ENCODE measurements around the gene NCOR2. TPM values are rescaled to one million over a fixed set of nuclear protein-coding genes. Genes with fewer than 3 reads are reported as not detected.

Gene NCOR2
- total RNA-seq, 1 experiment from 2014 or later: 52.2 TPM

DNA sequence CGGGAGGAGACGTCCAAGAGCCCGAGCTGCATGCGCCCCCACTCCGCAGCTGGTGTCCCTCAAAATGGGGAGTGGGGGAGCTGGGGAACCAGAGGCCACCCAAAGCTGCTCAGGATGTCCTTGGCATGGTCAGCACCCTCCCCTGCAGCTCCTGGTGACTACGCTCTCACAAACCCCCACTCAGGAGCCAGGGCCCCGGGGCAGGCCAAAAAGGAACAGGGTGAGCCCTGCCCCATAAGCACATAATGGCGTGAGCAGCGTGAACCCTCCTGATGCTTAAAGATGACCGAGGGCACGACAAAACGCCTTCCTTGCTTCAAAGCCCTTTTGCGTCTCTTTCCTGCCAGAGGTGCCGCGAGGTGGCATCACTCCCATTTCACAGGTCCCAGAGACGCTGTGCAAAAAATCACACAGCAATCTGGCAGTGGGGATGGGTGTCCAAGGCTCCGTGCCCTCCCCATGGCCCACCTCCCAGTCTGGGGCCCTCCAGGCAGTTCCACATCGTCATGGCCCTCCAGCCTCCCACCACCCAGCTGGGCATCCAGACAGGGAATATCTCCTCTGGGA is 13.5 kb downstream of the NCOR2 start:
- Histone ChIP-seq H3K4me3 (no peak overlapping the region), H3K4me1 (peaks cover 39% of the 10 kb centered on the region), H3K27me3 (no peaks in the 10 kb centered on the region), H3K27ac (no peak overlapping the region), H3K36me3 (peaks cover 4% of the 10 kb centered on the region; the same call in 1 of the 2 replicates), H3K9me3 (replicated peaks) (no peaks in the 10 kb centered on the region)
- DNase-seq: no peak

- Histone ChIP-seq H3K27me3 (no peaks in the 10 kb centered on the region), H3K4me3 (no peak overlapping the region), H3K4me1 (peaks cover 43% of the 10 kb centered on the region), H3K9me3 (replicated peaks) (no peaks in the 10 kb centered on the region), H3K27ac (peak overlapping the region; percentile 38), H3K36me3 (peaks cover 4% of the 10 kb centered on the region; the same call in 1 of the 2 replicates)
- DNase-seq: peak; percentile 76 to 85
These were observed 15.9 kb downstream of the NCOR2 start for GRCh38 chr12:124551268-124552144.

- Histone ChIP-seq H3K9me3 (replicated peaks) (no peaks in the 10 kb centered on the region), H3K4me3 (no peak overlapping the region), H3K27ac (peak overlapping the region; percentile 43; the same call in 1 of the 2 replicates), H3K36me3 (peaks cover 4% of the 10 kb centered on the region; the same call in 1 of the 2 replicates), H3K27me3 (no peaks in the 10 kb centered on the region), H3K4me1 (peaks cover 44% of the 10 kb centered on the region)
- DNase-seq: peak in 1 of 2 experiments; percentile 49
These were observed 17.0 kb downstream of the NCOR2 start for GRCh38 chr12:124550123-124551089.

- Histone ChIP-seq H3K4me3 (no peak overlapping the region), H3K36me3 (peaks cover 4% of the 10 kb centered on the region; the same call in 1 of the 2 replicates), H3K27me3 (no peaks in the 10 kb centered on the region), H3K4me1 (peaks cover 51% of the 10 kb centered on the region), H3K9me3 (replicated peaks) (no peaks in the 10 kb centered on the region), H3K27ac (peak overlapping the region; percentile 43)
- no peak for DNase-seq
These were observed 17.8 kb downstream of the NCOR2 start for GRCh38 chr12:124549629-124550028.

DNA sequence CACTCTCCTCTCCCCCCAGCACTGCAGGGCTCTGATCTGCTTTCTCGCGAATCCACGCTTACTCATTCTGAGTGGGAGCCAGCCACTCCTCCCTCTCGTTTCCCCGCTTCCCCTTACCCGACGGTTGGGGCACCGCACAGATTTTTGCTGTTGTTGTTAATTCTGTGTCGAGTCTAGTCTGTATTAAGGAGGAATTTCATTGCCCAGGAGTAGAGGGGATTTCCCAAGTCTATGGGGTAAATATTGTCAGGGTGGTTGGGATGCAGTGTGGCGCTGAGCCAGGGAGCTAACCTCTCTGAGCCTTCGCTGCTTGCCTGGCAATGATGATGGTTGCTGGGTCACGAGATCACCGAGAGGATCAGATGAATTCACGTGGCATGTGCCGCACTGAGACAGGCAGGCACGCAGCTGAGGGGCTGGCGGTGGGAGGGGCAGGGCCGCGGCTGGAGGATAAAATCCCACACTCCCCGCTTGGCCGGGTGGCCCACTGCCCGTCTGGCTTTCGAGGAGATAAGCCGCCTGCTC is 18.5 kb downstream of the NCOR2 start:
- H3K36me3 ChIP-seq: peaks cover 4% of the 10 kb centered on the region; the same call in 1 of the 2 replicates
- H3K4me3 ChIP-seq: no peak overlapping the region
- peak; percentile 68 to 70 for DNase-seq
- peak overlapping the region; percentile 43 for H3K27ac ChIP-seq
- peaks cover 58% of the 10 kb centered on the region for H3K4me1 ChIP-seq
- H3K27me3 ChIP-seq: no peaks in the 10 kb centered on the region
- no peaks in the 10 kb centered on the region for H3K9me3 ChIP-seq (replicated peaks)

DNA sequence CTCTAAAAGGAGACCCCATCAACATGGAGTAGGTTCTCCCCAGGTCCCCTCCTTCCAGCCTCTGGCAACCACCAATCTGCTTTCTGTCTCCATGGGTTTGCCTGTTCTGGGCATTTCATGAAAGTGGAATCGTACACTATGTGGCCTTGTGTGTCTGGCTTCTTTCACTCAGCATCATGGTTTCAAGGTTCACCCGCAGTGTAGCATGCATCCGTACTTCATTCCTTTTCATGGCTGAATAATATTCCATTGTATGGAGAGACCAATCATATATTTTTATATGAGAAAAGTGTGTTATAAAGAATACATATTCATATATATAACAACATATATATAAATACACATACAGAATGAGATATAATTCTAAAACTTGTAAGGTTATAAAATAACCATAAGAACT is 19.8 kb downstream of the NCOR2 start:
- no peak for DNase-seq
- Histone ChIP-seq H3K27ac (no peak overlapping the region), H3K4me3 (no peak overlapping the region), H3K36me3 (peaks cover 4% of the 10 kb centered on the region; the same call in 1 of the 2 replicates), H3K4me1 (peaks cover 58% of the 10 kb centered on the region), H3K27me3 (no peaks in the 10 kb centered on the region), H3K9me3 (replicated peaks) (no peaks in the 10 kb centered on the region)

DNA sequence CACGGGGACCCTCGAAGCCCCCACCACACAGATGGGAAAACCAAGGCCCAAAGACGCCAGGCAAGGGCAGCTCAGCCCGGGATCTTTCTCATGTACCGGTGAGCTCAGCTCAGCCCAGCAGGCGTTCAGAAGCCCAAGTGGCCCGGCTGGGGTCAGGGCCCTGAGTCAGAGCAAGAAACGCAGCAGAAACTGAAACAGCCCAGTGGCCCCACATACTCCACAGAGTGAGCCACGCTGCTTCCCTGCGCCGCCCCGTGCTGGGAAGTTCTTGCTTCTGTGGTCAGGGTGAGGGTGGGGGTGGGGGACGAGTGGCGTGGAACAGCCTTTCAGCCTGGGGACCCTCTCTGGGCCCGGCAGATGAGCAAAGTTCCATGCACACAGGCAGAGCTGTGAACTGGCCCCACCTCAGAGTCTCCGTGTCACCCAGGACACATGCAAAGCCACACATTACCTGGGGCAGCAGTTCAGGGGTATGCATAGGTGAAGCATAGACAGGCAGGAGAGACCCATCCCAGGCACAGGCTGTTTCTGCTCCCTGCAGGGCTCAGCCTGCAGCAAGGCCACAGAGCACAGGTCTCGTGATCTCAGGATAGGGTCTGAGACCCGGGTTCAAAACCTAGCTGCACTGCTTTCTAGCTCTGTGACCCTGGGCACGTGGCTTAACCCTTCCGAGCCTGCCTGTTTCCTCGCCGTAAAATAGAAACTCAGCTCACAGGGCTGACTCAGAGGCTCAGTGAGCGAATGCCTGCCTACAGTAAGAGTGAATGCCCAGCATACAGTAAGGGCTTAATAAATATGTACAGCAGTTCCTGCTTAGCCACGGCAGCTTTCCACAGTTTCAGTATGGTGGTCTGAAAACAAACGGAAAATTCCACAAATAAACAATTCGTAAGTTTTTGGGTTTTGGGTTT is 21.6 kb downstream of the NCOR2 start:
- Histone ChIP-seq H3K27ac (no peak overlapping the region), H3K4me1 (peaks cover 44% of the 10 kb centered on the region)

GRCh38 chr12:124544983-124545382 is 22.4 kb downstream of the NCOR2 start:
- Histone ChIP-seq H3K27ac (no peak overlapping the region), H3K4me1 (peaks cover 37% of the 10 kb centered on the region)
- no peak for DNase-seq

More for the DNA sequence above, 21.6 kb downstream of the NCOR2 start:
- Histone ChIP-seq H3K9me3 (replicated peaks) (no peaks in the 10 kb centered on the region), H3K36me3 (peaks cover 4% of the 10 kb centered on the region; the same call in 1 of the 2 replicates), H3K4me3 (no peak overlapping the region), H3K27me3 (no peaks in the 10 kb centered on the region)
- no peak for DNase-seq

DNA sequence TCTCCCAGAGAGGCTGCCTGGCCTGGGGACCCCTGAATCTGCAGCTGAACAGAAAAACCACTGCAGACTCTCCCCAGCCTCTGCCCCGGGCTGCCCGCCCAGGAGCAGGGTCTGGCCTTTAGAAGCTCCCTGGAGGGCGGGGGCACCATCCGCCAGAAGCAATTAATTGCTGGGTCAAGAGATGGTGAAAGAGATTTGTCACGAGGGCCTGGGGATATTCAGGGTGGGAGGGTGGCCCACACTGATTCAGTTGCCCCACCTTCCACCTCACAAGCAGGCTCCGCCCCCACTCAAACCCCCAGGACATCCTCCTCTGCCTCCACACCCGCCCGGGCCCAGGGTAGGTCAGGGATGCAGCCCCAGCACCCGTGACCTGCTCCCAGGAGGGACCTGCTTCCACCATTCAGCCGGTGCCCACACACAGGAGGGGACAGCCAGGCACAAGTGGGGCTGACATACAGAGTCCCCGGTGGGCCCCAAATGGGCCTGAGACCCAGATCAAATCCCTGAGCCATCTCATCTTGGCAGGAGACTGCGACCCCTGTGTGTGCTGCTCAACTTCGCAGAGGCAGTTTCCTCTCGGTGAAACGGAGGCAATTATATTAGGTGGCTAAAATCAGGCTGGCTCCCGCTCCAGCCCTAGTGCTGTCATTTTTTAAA is 23.0 kb downstream of the NCOR2 start:
- H3K36me3 ChIP-seq: no peaks in the 10 kb centered on the region
- no peaks in the 10 kb centered on the region for H3K27me3 ChIP-seq
- H3K27ac ChIP-seq: peak overlapping the region; percentile 88
- peak in 1 of 2 experiments; percentile 53 for DNase-seq
- peaks cover 35% of the 10 kb centered on the region for H3K4me1 ChIP-seq
- H3K4me3 ChIP-seq: no peak overlapping the region
- H3K9me3 ChIP-seq (replicated peaks): no peaks in the 10 kb centered on the region

More at GRCh38 chr12:124544983-124545382, 22.4 kb downstream of the NCOR2 start:
- Histone ChIP-seq H3K4me3 (no peak overlapping the region), H3K36me3 (peaks cover 4% of the 10 kb centered on the region; the same call in 1 of the 2 replicates), H3K27me3 (no peaks in the 10 kb centered on the region), H3K9me3 (replicated peaks) (no peaks in the 10 kb centered on the region)

- Histone ChIP-seq H3K27ac (peak overlapping the region; percentile 88), H3K4me1 (peaks cover 28% of the 10 kb centered on the region)
These were observed 23.7 kb downstream of the NCOR2 start for GRCh38 chr12:124543590-124544310.

DNA sequence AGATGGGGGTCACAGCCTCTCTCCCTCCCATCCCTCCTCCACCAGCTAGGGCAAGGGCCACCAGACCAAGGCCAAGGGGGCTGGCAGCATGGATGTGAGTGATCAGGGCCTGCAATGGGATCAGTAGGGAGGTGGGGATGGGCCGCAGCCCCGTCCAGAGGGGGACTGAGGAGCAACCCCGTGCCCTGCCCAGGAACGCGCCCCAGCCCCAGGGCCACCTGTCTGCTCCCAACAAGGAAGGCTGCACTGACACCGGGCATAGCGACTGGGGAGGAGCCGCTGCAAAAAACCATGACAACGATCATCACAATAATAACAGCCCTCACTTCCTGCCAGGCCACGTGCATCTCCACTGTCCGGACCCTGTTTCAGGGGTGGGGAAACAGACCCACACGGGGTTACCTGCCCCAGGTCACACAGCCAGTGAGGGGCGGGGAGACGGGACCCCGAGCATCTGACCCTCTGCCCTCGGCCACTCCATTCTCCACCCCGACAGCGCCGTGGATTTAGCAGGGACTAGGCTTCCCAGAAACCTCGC is 24.3 kb downstream of the NCOR2 start:
- peak overlapping the region; percentile 88 for H3K27ac ChIP-seq
- H3K4me1 ChIP-seq: peaks cover 26% of the 10 kb centered on the region
- DNase-seq: peak; percentile 78 to 81
- no peaks in the 10 kb centered on the region for H3K27me3 ChIP-seq
- no peaks in the 10 kb centered on the region for H3K36me3 ChIP-seq
- H3K9me3 ChIP-seq (replicated peaks): no peaks in the 10 kb centered on the region
- peak overlapping the region; percentile 35 for H3K4me3 ChIP-seq

More at GRCh38 chr12:124543590-124544310, 23.7 kb downstream of the NCOR2 start:
- peak; percentile 76 to 78 for DNase-seq
- Histone ChIP-seq H3K9me3 (replicated peaks) (no peaks in the 10 kb centered on the region), H3K36me3 (no peaks in the 10 kb centered on the region), H3K4me3 (peak overlapping the region; percentile 35), H3K27me3 (no peaks in the 10 kb centered on the region)

Data from SJCRH30 (cell line).